ENCODE measurements around the gene HRH4.

HRH4 gene

DNA sequence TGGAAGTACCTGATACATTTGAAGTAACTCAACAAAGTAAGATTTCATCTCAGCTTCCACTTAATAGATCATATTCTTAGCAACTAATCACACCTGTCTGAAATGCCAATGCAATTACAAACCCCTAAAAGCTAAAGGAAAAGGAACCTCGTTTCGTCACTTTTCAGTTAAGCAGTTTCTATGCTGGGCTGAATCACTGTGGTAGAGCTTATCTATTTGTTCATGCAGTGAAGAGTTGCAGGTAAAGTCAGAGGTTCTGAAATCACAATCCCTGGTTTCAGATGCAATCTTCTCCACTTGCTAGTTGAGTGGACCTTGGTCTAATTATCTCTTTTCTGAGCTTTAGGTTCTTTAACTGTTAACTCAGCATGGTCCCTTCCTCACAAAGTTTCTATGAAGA lies 6.3 kb downstream of the HRH4 start:
- no peak for DNase-seq

DNA sequence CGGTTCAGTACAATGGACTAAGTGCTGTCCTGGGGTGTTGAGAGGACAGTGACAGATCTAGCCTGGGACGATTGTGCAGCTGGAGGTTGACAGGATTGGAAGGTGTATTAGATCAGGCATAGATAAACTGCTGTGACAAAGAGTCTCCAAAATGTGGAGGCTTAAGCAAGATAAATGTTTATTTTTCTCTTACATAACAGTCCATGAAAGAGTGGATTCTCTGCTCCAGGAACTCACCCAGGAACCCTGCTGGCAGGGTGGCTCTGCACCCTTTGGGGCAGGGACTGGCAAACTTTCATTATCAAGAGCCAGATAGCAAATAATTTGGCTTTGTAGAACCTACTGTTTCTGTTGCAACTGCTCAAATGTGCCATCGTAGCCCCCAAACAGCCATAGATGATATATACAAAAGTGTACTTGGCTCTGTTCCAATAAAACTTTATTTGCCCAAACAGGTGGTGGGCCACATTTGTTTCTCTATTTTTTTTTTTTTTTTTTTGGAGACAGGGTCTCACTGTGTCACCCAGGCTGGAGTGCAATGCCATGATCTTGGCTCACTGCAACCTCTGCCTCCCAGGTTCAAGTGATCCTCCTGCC lies 9.7 kb downstream of the HRH4 start:
- no peak for DNase-seq

DNA sequence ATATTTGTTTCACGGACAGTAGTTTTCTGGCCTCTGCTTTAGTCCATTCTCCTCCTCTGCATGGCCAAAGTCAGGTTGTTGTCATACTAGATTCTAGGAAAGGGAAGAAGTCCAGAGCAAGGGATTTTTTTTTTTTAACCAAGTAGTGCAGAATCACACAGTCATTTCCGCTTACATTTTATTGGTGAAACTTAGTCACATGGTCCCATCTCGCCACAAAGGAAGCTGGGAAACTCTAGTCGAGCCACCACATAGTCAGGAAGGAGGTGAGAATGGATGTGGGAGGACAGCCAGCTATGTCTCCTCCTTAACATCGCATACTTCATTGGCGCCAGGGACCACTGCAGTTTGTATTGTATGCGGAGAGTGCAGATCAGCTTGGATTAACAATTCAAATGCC lies 10.4 kb downstream of the HRH4 start:
- no peak for DNase-seq

DNA sequence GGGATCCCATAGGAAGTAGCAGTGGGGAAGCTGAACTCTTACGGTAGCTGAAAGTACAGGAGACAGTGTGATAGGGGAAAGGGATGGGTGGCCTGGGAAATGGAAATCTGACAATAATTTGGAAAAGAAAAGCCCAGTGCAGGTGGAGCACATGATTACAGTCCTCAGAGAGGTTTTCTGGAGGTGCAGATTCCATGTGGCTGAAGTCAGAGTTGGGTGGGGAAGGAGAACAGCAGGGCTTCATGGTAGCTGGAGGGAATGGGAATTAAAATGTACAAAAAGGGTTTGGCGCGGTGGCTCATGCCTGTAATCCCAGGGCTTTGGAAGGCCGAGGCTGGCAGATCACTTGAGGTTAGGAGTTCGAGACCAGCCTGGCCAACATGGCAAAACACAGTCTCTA lies 12.2 kb downstream of the HRH4 start:
- no peak for DNase-seq

DNA sequence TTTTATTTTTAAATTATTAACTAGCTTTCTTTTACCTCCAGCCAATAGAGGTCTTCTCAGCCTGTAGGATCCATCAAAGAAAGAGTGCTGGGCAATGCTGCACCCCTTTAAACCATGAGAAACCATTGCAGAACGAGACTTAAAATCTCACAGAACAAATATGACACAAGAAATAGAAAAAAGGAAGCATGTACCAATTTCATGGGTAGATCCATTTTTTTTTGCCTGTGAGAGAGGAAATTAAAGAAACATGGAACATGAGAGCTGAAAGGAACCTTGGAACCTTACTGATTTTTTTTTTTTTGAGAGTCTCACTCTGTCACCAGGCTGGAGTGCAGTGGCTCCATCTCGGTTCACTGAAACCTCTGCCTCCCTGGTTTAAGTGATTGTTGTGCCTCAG lies 14.0 kb downstream of the HRH4 start:
- DNase-seq = no peak

DNA sequence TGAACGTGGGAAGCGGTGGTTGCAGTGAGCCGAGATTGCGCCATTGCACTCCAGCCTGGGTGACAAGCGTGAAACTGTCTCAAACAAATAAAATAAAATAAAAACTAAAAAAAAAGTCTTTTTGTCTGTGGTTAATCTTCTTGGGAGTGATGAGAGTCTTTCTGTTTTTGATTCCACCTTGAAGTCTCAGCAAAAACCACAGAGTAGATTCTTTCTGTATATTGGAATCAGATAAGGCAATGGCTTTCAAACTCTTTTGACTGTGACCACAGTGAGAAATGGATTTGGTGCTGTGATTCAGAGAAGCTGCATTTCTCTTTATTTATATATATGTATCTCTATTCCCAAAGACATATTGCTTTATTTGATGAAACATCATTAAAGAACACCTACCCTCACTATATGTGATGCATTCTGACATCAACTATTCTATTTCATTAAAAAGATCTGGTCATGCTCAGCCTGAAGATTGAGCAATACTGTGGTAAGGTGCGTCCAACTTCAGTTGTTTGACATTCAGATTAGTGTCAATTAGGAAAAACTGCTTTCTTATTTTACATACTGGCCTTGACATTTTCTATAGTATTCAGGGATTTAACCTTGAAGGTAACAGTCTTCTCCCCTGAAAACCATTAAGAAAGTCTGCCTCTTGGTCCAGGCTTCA lies 15.6 kb downstream of the HRH4 start:
- DNase-seq = no peak

DNA sequence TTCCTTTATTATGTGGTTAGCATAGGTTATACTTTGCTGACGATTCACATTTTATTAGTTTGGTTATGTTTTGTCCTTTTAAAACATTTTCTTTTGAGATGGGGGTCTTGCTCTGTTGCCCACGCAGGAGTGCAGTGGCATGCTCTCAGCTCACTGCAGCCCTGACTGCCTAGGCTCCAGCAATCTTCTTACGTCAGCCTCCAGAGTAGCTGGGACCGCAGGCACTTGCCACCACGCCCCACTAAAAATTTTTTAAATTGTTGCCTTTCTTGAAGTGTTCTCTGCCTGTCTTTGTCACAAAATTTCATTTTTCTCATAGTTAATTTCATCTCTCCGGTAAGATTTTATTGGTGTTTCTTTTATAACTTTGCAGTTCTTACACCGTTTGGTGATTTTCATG lies 18.9 kb downstream of the HRH4 start:
- DNase-seq = no peak

DNA sequence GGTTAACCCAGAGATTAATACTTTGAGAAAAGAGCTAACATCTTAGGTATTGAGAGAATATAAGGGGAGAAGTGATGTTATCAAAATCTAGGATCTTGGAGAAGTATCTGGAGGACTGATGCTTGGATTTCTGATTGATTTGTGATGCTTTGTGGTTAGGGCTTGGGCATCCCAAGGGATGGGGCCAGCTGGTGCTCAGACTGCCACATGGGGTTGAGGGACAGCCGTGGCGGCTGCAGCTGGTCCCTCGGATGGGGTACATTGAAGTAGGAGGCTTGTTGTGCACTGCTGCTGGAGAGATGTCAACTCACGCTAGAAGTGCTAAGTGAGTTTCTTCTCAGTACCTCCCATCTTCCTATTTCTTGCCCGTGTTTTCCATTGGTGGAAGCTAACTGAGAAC lies 22.4 kb downstream of the HRH4 start:
- DNase-seq = no peak

DNA sequence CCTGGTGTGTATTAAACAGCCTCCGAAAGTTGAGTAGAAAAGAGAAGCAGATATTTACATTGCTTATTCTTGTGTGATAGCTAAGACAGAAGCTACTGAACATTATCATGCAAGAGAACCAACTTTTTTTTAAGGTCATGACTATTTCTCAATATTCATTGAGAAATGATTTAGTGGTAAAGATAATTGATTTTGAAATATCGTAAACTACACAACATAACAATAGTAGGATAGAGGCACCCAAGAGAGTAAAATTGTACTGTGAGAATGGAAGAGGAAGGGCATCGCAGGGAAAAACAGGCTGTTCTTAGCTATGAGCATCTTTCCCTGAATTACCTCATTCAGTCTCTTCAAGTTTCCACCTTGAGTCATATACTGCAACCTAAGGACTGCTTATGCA lies 25.2 kb downstream of the HRH4 start:
- no peak for DNase-seq

DNA sequence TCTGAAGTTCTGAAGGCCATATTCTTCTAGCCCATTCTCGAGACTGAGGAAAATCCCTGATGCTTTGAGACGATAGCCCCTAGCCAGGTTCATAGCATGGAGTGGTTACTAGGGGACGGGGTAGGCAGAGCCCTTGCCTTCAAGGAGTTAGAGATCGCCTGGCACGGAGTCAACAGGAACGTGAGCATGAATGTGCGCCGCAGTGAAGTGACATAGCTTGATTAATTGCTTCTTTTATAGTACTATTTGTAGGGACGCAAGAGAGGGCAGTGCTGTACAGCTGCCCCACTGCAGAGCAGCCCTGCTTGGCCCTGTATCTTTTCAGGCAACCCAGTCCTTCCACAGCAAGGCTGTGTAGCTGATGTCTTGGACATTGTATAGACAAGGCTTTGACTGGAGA lies 26.2 kb downstream of the HRH4 start:
- no peak for DNase-seq

DNA sequence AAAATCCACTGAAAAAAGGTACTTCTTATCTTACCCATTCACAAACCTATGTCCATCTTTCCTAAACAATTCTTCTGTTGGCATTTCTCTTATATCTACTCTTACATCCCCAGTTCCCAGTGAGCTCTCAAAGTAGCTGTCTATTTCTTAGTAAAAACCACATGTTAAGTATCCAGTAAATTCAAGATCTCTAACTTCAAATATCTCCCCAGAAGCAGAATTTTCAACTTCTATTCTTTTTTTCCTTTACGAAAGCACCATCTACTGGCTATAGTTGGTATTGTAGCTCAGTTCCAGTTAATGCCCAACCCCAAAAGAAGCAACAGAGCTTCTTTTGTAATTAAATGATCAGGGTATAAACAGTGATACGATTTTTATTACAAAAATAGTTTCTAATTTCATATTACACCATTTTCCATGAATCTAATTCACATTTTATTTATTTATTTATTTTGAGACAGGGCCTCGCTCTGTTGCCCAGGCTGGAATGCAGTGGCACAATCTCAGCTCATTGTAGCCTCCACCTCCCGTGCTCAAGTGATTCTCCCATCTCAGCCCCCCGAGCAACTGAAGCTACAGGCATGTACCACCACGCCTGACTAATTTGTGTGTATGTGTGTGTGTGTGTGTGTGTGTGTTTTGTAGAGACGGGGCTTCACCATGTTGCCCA lies 28.5 kb downstream of the HRH4 start:
- DNase-seq = peak; percentile 9

DNA sequence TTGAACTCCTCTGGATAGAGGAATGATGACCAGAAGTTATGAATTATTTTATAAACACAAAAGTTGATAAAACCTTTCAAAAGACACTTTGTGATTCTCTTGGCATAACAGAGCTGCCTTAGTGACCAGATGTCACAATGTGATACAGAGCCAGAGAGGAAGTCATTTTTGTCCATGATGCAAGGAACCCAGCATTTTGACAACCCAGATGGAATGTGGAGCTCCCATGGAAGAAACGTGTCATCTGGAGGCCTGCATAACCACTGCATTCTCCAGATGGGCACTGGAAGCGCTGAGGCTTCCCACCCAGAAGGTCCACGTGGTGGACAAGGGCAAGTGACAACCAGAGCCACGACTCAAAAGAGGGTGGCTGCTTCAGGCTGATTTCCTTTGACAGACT lies 30.1 kb downstream of the HRH4 start:
- no peak for DNase-seq

DNA sequence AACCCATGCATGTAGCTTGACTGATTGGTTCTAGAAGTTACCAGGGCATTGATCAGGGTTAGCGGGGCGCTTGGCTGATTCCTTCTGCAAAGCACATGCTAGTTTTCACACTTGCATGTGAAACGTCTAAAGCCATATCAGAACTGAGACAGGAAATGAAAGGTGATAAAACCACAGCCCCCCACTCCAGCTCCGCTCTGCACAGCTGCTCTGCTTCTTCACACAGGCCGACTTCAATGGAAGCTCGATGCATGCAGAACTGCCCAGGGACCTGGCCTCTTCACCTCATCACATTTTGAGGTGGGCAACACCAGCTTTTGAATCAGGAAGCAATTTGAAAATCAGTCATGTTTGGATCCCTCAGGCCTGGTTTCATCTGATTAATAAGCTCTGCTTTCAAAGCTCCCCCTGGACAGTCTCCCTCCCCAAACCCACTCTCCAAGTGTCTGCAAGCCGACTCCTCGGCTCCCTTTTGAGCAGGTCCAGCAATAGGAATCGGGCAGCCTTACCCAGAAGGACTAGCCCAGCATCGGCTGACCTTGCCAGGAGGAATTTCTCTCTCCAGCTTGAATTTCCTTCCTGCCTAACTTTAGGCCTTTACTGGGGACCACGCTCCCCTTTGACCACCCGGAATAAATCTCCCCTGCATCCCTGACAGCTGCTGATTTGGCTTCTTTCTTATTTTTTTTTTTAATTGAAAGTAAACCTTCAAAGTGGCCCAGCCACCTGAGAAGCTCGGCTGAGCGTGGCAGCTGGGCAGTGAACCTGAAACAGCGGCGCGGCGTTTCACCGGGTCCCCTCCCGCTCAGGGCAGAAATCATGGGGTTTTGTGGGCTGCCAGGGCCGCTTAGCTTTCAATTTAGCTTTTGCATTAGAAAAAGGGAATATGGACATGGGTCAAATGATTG lies 31.7 kb downstream of the HRH4 start:
- no peak for DNase-seq

DNA sequence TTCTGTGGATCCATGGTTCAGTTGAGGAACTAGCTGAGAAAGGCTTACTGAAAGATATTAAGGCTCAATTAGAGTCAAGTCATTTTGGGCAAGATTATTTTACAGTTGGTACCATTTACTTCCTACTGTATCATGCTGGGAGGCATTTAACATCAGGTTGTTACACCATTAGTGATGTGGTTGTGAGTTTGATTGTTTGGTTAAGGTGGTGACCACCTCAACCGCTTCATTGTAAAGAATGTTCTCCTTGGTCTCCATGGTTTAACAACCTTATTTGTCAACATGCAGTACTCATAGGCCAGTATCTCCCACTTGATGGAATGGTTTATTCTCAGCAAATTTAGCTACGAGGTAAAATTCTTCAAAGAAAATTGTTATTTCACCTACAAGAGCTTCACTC lies 34.1 kb downstream of the HRH4 start:
- DNase-seq = no peak

DNA sequence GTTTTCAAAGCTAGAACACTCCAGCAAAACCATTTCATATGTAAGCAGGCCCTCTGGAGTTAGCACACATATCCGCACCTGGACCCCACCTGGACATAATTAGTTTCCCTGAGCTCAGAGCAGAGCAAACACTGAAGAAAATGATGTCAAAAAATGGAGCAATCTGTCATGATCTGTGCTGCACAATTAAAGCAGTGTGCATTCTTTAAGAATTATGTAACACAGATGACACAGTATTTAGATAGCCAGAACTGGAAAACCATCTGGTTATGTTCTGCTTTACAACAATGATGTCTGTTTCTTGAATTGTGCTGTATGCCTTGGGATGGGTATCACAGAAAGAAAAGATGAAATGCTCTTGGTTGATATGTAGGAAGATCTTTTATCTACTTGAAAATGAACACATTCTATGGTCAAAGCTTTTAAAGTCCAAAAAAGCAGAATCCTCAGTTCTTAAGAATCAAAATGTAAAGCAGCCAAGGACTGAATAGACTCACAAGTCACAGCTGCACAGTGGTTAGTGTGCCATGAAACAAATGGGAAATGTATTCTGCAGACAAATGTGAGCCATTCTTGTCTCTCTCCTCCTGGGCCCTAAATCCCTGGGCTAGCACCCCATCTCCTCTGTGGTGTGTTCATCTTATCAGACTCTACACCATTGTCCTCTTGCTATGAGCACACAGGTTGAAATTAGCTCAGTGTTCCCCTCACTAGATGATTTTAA lies 36.8 kb downstream of the HRH4 start:
- no peak for DNase-seq

DNA sequence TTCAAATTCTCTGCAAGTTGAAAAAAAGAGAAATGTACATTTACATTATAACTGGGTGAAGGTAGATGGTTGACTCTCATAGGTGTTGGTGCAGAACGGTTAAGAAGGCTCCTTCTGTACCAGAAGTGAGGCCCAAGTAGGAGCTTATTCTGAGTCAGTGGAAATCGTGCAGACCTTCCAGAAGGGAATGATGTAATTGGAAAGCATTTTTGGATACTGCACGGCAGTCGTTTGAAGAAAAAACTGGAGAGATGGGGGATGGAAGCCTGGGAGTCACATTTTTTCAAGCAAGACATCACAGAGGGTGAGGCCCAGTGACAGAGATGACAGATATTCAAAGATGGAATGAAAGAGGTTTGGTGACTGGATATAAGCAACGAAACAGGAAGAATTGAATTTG lies 39.4 kb downstream of the HRH4 start:
- no peak for DNase-seq

DNA sequence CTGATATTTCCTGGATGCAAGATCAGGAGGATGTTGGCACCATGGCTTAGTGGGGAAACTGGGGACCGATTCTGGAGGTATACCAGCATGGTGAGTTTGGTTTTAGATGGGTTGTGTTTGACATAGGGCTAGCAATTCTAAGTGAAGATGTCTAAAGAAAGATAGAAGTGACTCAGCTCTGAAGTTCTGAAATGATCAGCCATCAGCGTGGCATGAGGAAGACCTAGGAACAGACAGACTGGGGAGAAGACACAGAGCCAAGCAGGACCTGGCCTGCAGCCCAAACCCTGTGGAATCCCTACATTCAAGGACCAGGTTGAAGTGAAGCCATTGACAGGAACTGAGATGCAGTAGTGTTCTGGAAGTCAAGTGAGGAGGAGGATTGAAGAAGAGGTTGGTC lies 39.8 kb downstream of the HRH4 start:
- no peak for DNase-seq

DNA sequence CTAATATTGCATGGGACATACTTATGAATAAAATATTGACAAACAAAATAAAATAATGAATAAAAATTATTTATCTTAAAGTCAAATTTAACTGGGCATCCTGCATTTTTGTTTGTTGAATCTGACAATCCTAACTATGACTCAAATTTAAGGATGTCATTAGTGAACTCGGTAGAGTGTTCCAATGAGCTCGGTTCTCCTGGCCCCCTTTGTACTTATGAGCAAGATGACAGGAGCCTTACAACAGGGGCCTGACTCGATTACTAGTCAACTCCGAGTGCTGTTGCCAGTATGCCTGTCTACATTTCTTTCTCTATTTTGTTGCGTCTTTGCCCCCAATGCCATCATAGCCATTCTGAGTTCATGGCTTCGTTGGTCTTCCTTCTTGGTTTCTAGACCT lies 40.3 kb downstream of the HRH4 start:
- no peak for DNase-seq

DNA sequence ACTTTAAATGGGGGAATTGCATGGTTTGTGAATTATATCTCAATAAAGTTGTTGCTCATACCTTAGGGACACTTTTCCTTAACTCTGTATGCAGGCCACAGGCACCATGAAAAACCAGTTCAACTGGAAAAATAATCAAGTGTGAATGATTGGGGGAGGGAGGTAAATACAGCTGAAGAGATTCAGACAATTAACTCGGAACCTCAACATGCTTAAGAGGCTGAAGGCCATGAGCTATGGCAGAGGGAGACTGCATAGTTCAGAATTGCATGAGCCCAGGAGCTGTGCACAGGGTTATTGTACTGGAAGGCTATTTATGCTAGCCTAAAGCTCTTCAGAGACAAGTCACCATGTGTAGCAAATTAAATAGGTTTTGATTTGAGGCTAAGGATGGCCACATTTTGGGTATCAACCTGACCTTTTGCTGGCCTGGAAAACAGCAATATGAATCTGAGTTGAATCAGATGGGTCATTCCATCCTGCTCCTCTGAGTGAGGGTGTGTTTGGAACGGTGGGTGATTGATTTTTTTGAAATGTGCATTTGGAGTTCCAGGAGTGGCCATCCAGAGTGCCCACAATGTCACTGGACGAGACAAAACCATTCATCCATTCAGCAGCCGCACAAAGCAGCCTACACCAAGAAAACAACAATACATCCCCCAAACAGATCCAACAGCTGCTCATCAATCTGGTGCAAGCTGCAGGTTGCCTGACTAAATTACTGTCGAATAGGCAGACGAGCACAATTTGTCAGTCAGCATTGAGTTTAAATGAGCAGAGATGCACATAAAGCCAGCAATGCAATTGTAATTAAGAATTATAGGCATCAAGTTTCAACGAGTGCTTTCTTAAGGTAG lies 42.5 kb downstream of the HRH4 start:
- peak; percentile 10 for DNase-seq

DNA sequence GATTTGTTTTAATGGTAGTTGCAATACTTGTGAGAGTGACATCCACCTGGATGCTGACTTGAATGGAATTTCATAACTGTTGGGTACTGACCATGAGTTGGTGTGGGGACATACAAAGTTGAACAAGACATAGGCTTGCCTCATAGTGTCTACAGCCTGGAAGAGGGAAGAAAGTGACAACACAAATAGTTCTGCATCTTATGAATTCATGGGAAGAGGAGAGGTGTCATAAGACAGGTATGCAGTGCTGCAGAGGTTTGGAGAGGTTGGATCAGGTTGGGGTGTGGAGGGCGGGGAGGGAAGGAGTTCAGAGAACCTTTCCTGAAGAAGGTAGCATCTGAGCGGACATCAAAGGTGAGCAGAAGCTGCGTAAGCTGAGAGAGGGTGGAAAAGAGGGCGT lies 44.0 kb downstream of the HRH4 start:
- DNase-seq = no peak

DNA sequence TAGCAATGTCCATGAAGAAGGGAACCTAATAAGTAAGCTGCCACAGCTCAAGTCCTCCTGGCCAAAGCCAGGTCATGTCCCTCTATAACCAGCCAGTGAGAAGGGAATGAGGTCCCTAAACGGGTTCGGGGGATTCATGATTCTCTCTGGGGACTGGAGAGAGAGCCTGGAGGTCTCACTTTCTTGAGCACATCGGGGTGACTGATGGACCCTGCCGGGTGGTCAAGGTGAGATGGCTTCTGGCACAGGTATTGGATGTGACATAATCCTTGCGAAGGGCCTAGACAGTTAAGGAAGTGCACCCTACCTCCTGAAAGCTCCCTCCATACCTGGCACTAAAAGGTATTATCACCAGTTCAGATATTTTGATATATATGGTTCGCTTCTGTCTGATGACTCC lies 45.7 kb downstream of the HRH4 start:
- DNase-seq = no peak

DNA sequence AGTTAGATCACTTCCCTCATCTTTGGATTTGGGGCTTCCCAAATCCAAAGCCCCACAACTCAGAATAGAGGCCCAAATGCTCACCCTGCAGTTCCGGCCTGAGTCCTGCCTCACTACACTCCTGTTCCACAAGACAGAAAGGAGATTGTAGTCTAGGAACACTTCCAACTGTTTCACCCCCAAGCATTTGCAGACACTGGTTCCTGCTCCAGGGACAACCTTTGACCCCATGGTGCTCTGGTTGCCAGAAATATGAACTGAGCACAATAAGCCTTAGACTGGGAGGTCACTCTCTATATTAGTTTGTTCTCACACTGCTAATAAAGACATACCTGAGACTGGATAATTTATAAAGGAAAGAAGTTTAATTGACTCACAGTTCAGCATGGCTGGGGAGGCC lies 49.0 kb downstream of the HRH4 start:
- no peak for DNase-seq

All from NCI-H2029 treated with DMSO at 0.1 percent for 48 hours (cell line).